Endothelial cell of umbilical vein (primary cell): ENCODE measurements around the gene TET2. TPM values are rescaled to one million over a fixed set of nuclear protein-coding genes. Genes with fewer than 3 reads are reported as not detected.

Experiments
- BruUV-seq: library from RNA; stranded (reverse); fragments of 400-500 nt; replicated peaks from 2 replicates; lab custom pipeline; 2021; lab: Mats Ljungman, UMichigan
- CTCF ChIA-PET: fragments of 300-600, 350-600 bp; sonication (Branson Sonifier 250); formaldehyde crosslinking; loops from one replicate; lab custom pipeline; 2021; ENCODE audit warnings: antibody characterized with exemption, inconsistent platforms; lab: Charles Lee
- POLR2A ChIA-PET: fragments of 300-600, 350-600 bp; sonication (Branson Sonifier 250); formaldehyde crosslinking; loops from one replicate; lab custom pipeline; 2021; ENCODE audit warnings: antibody characterized with exemption, inconsistent platforms; lab: Charles Lee
- DNase-seq: peaks from one replicate; pipeline ENCODE4 v3.0.0-alpha.2; 2011; ENCODE audit warnings: low read depth, low spot score
- FAIRE-seq: peaks from 2 replicates; lab custom pipeline; 2011; peaks lifted over from hg19 to GRCh38; lab: Jason Lieb, UNC
- H2AFZ ChIP-seq: 2 replicates; pipeline ENCODE4 v1.6.0; 2012; ENCODE audit warnings: low read depth, low read length, control low read depth, inconsistent platforms
- H3K27ac ChIP-seq: 2 replicates; pipeline ENCODE4 v1.5.1; 2011; ENCODE audit warnings: low read depth, mild to moderate bottlenecking, control low read depth, low read length, moderate library complexity; ENCODE audit not compliant: insufficient read depth
- H3K27me3 ChIP-seq, 2 experiments: 2 replicates each; pipeline versions ENCODE4 v1.6.0 to v1.6.1; 2011; ENCODE audit warnings: low read length in 2 of 2, mixed read lengths in 1 of 2; ENCODE audit not compliant: control insufficient read depth in 2 of 2, insufficient read depth in 2 of 2
- H3K36me3 ChIP-seq, 2 experiments: 2 replicates in 1 of 2; 3 replicates in 1 of 2; pipeline ENCODE4 v1.5.1; 2011; ENCODE audit warnings: low read length in 2 of 2, mild to moderate bottlenecking in 1 of 2, moderate library complexity in 1 of 2; ENCODE audit not compliant: control insufficient read depth in 2 of 2, insufficient read depth in 2 of 2; ENCODE audit errors: extremely low read depth in 1 of 2
- H3K4me1 ChIP-seq: 3 replicates; pipeline ENCODE4 v1.5.1; 2011; ENCODE audit warnings: mild to moderate bottlenecking, low read length; ENCODE audit not compliant: control insufficient read depth, insufficient read depth; ENCODE audit errors: extremely low read depth
- H3K4me2 ChIP-seq: 2 replicates; pipeline ENCODE4 v1.6.1; 2011; ENCODE audit warnings: low read length, control low read depth, mixed read lengths; ENCODE audit not compliant: insufficient read depth
- H3K4me3 ChIP-seq, 3 experiments: fragments of 200-600 bp in 1 of 3; sonication (generic), shearing (Covaris generic) in 1 of 3; replicated peaks in 1 of 3; 2 replicates each; pipeline ENCODE4 v1.5.1; 2011 to 2016; ENCODE audit warnings: control low read depth in 3 of 3, low read length in 3 of 3, mild to moderate bottlenecking in 2 of 3, inconsistent platforms in 1 of 3, low read depth in 1 of 3, moderate library complexity in 1 of 3; ENCODE audit not compliant: insufficient read depth in 1 of 3
- H3K79me2 ChIP-seq: 2 replicates; pipeline ENCODE4 v1.6.0; 2012; ENCODE audit warnings: low read length, inconsistent platforms; ENCODE audit not compliant: control insufficient read depth, insufficient read depth
- H3K9ac ChIP-seq: replicated peaks from 2 replicates; pipeline ENCODE3; 2011; ENCODE audit warnings: low read length, control low read depth; ENCODE audit not compliant: insufficient read depth; ENCODE audit errors: extremely low read depth
- H3K9me1 ChIP-seq: replicated peaks from 3 replicates; pipeline ENCODE4 v1.6.0; 2011; ENCODE audit warnings: mild to moderate bottlenecking, low read length; ENCODE audit not compliant: control insufficient read depth, insufficient read depth; ENCODE audit errors: extremely low read depth
- H3K9me3 ChIP-seq: replicated peaks from 2 replicates; pipeline ENCODE4 v1.5.1; 2012; ENCODE audit warnings: low read length, inconsistent platforms; ENCODE audit not compliant: control insufficient read depth, insufficient read depth
- H4K20me1 ChIP-seq: replicated peaks from 2 replicates; pipeline ENCODE3; 2011; ENCODE audit warnings: mild to moderate bottlenecking, low read length; ENCODE audit not compliant: control insufficient read depth, insufficient read depth; ENCODE audit errors: extremely low read depth
- EZH2 ChIP-seq: IDR thresholded peaks from 2 replicates; pipeline ENCODE4 v1.6.1; 2012; ENCODE audit warnings: borderline replicate concordance, low read depth, mild to moderate bottlenecking, moderate library complexity, low read length, inconsistent platforms; ENCODE audit not compliant: severe bottlenecking
- FOS ChIP-seq: IDR thresholded peaks from 2 replicates; pipeline ENCODE4 v1.6.1; 2011; ENCODE audit warnings: mild to moderate bottlenecking, low read length, moderate library complexity, borderline replicate concordance; ENCODE audit not compliant: insufficient read depth
- GATA2 ChIP-seq: IDR thresholded peaks from 2 replicates; pipeline ENCODE4 v1.7.0; 2011; ENCODE audit warnings: low read depth, mild to moderate bottlenecking, moderate library complexity, mixed read lengths, low read length; ENCODE audit not compliant: insufficient read length, insufficient read depth
- JUN ChIP-seq: IDR thresholded peaks from 2 replicates; pipeline ENCODE4 v1.6.1; 2011; ENCODE audit warnings: borderline replicate concordance, low read depth; ENCODE audit not compliant: insufficient read length, insufficient read depth
- MYC ChIP-seq: IDR thresholded peaks from one replicate; pipeline ENCODE4 v1.6.1; 2011; ENCODE audit warnings: mild to moderate bottlenecking, low read depth, low read length
- POLR2A ChIP-seq: IDR thresholded peaks from 2 replicates; pipeline ENCODE4 v1.6.1; 2012; ENCODE audit warnings: low read depth, mild to moderate bottlenecking, control low read depth, low read length
- POLR2AphosphoS5 ChIP-seq: IDR thresholded peaks from 2 replicates; pipeline ENCODE4 v1.6.1; 2012; ENCODE audit warnings: low read depth, mild to moderate bottlenecking, control low read depth, low read length, moderate library complexity; ENCODE audit not compliant: insufficient read depth
- dilution Hi-C: fragments of 300-500 bp; cut with MboI; formaldehyde crosslinking; loops from one replicate; pipeline ENCODE4 v1.15.0; 2019; ENCODE audit warnings: low sequenced_read_pairs; ENCODE audit not compliant: extremely low pct_ligation_motif_present
- intact Hi-C: fragments of 100-400 bp; cut with micrococcal nuclease; formaldehyde crosslinking; loops from one replicate; pipeline ENCODE4 v1.10.0; 2022
- polyA plus RNA-seq, 4 experiments: library from polyadenylated mRNA; depleted of rRNA in 3 of 4; stranded (reverse) in 3 of 4; unstranded in 1 of 4; fragments of >200 nt; gene quantifications; 2 replicates each; pipeline versions ENCODE4 v1.2.1 to v1.2.3, GENCODE V29; 2011 to 2012; ENCODE audit warnings: missing spikeins in 1 of 4
- total RNA-seq: library from RNA; stranded (reverse); gene quantifications from 2 replicates; pipeline ENCODE4 v1.2.3, GENCODE V29; 2021
- TF ChIP-seq, protein P1 (sequence below), 2 donors: IDR thresholded peaks; 1 replicate in 1 of 2; 2 replicates in 1 of 2; pipeline ENCODE4 v1.5.1; 2011; ENCODE audit warnings: low read length in 2 of 2, mild to moderate bottlenecking in 2 of 2, moderate library complexity in 2 of 2, control low read depth in 1 of 2, inconsistent platforms in 1 of 2, low read depth in 1 of 2; ENCODE audit not compliant: insufficient read depth in 1 of 2; ENCODE audit errors: extremely low read depth in 1 of 2
- TF ChIP-seq, protein P2 (sequence below): IDR thresholded peaks from 2 replicates; pipeline ENCODE4 v1.6.1; 2011; ENCODE audit not compliant: insufficient read depth, insufficient read length

Gene TET2
- total and polyA plus RNA-seq, 2 donors (not counting 3 experiments of a cell fraction or from before 2014, with no cell fraction given) = 4.8 to 17.5 TPM

DNA sequence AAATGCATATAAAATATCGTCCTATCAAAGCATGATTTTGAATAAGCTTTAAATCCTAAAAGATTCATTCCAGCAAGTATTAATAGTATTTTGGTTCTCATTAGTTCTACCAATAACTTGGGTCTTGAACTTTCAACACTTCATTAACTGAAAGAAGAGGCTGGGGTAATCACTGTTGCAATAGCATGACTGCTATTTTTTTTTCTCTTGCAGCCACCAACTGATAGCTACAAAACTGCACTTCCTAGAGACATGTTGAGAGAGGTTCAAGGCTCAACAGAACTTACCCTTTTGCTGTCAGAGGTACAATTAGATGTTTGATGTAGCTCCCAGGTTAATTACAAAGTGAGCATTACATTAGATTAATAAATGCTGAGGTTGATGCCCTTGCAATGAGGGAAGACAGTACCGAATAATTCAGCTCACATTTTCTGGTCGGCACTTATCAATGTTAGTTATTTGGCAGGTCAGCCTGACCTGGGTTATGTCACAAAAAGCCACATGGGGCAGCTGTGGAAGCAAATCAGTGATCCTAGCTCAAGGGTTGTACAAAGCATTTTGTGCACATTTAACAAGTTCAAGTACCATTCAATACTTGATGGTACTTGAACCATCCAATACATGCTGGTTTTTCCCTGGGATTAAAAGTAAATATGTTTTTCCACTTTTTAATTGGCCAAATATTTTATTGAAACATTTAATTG, 29.9 kb upstream of the TET2 start:
- dilution Hi-C loops = no loop called here
- CTCF ChIA-PET = interaction anchor here (0.6 to 0.7 kb wide), 2 partner anchors 61 to 1334 kb away, joined by 3 read pairs; no protein-coding TSS in a partner anchor
- FAIRE-seq = no peak

More for the DNA sequence above, 29.9 kb upstream of the TET2 start:
- no TSS peak for BruUV-seq
- no peaks in the 10 kb centered on the region for H3K36me3 ChIP-seq
- intact Hi-C loops = no loop called here
- H3K9ac ChIP-seq = no peak overlapping the region
- H2AFZ ChIP-seq = no peak overlapping the region
- peaks cover 0 to 2% of the 10 kb centered on the region in 2 experiments for H3K27me3 ChIP-seq
- no peak overlapping the region for H3K4me3 ChIP-seq
- no peaks in the 10 kb centered on the region for H3K9me3 ChIP-seq
- H3K27ac ChIP-seq = no peak overlapping the region
- no peak overlapping the region for H3K4me2 ChIP-seq
- DNase-seq = no peak
- no peaks in the 10 kb centered on the region for H3K9me1 ChIP-seq
- POLR2A ChIA-PET = no interaction called here
- no peaks in the 10 kb centered on the region for H4K20me1 ChIP-seq
- no peaks in the 10 kb centered on the region for H3K4me1 ChIP-seq
- no peak for TF ChIP-seq EZH2
- no peak for TF ChIP-seq FOS
- TF ChIP-seq, protein P1, sequence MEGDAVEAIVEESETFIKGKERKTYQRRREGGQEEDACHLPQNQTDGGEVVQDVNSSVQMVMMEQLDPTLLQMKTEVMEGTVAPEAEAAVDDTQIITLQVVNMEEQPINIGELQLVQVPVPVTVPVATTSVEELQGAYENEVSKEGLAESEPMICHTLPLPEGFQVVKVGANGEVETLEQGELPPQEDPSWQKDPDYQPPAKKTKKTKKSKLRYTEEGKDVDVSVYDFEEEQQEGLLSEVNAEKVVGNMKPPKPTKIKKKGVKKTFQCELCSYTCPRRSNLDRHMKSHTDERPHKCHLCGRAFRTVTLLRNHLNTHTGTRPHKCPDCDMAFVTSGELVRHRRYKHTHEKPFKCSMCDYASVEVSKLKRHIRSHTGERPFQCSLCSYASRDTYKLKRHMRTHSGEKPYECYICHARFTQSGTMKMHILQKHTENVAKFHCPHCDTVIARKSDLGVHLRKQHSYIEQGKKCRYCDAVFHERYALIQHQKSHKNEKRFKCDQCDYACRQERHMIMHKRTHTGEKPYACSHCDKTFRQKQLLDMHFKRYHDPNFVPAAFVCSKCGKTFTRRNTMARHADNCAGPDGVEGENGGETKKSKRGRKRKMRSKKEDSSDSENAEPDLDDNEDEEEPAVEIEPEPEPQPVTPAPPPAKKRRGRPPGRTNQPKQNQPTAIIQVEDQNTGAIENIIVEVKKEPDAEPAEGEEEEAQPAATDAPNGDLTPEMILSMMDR (IDR thresholded peaks at IDR 0.05; ENCODE audit: extremely low read depth in 1 of 2, insufficient read depth in 1 of 2, low read depth in 1 of 2, low read length in 2 of 2) = no peak
- no peak for TF ChIP-seq MYC
- TF ChIP-seq JUN = no peak
- TF ChIP-seq GATA2 = no peak
- TF ChIP-seq POLR2AphosphoS5 = no peak
- TF ChIP-seq, protein P2, sequence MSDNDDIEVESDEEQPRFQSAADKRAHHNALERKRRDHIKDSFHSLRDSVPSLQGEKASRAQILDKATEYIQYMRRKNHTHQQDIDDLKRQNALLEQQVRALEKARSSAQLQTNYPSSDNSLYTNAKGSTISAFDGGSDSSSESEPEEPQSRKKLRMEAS = no peak
- TF ChIP-seq POLR2A = no peak
- no peaks in the 10 kb centered on the region for H3K79me2 ChIP-seq
